Measurements from ENCODE around the gene LMF1. TPM values are rescaled to one million over a fixed set of nuclear protein-coding genes. Genes with fewer than 3 reads are reported as not detected.

The LMF1 gene
- total RNA-seq, 1 experiment from 2014 or later, result 12.2 TPM

DNA sequence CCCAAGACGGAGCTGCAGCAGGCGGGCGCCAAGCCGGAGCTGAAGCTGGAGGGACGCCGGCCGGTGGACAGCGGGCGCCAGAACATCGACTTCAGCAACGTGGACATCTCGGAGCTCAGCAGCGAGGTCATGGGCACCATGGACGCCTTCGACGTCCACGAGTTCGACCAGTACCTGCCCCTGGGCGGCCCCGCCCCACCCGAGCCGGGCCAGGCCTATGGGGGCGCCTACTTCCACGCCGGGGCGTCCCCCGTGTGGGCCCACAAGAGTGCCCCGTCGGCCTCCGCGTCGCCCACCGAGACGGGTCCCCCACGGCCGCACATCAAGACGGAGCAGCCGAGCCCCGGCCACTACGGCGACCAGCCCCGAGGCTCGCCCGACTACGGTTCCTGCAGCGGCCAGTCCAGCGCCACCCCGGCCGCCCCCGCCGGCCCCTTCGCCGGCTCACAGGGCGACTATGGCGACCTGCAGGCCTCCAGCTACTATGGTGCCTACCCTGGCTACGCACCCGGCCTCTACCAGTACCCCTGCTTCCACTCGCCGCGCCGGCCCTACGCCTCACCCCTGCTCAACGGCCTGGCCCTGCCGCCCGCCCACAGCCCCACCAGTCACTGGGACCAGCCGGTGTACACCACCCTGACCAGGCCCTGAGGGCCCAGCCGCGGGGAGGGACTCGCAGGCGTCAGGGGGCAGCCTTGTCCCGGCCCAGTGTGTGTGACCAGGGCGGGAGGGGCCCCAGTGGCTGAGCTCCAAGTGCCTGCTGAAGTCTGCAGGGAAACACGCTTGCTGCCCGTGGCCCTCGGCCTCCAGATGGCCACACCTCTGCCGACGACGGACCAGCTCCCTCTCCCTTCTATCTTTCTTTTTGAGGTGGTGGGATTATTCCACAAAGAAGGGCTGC lies 14.2 kb upstream of the LMF1 start:
- no peaks in the 10 kb centered on the region for H4K20me1 ChIP-seq (ENCODE audit: insufficient read depth, low read depth, low read length)
- no peaks in the 10 kb centered on the region for H3K9me2 ChIP-seq (replicated peaks; ENCODE audit: insufficient read depth, low read length)
- no peak overlapping the region for H3K9ac ChIP-seq (ENCODE audit: low read length)
- H3K79me2 ChIP-seq (ENCODE audit: low read length), result no peaks in the 10 kb centered on the region
- no peak overlapping the region for H3K27ac ChIP-seq (ENCODE audit: low read length)
- no peaks in the 10 kb centered on the region for H3K27me3 ChIP-seq (ENCODE audit: low read length)
- H3K4me2 ChIP-seq (ENCODE audit: low read depth, low read length, poor library complexity, severe bottlenecking), result no peak overlapping the region
- no peaks in the 10 kb centered on the region for H3K36me3 ChIP-seq (ENCODE audit: insufficient read depth, low read length)
- no peak overlapping the region for H3K4me3 ChIP-seq (ENCODE audit: low read length)
- no peak overlapping the region for H2AFZ ChIP-seq (ENCODE audit: low read length)
- H3K9me3 ChIP-seq (ENCODE audit: low read length), result no peaks in the 10 kb centered on the region
- H3K4me1 ChIP-seq (ENCODE audit: low read length), result no peaks in the 10 kb centered on the region
- DNase-seq, result no peak

DNA sequence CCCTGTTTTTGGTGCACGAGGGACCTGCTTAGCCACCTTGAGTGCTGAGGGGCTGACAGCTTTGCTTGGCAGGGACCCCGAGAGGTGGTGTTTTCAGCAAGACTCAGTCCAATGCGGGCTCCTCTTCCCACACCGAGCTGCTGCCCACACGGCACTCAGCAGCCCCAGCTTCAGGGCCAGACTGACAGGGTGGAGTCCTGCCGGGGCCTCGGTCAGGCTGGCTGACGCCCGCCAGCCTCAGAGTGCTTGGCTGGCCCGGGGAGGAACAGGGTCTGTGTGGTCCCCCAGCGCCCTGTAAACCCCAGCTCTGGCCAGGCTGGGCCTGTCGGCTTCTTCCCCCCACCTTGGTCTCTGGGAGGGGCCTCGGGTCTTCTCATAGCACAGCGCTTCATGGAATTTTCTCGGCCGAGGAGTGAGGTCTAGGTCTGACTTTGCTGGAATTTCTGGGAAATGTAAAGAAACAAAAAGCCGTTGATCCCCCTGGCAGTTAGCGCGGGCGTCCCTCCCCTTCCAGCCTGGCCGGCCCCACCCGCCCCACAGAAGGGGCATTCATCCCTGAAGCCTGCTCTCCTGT lies 13.4 kb upstream of the LMF1 start:
- no peak overlapping the region for H3K9ac ChIP-seq (ENCODE audit: low read length)
- DNase-seq, result no peak
- no peaks in the 10 kb centered on the region for H3K36me3 ChIP-seq (ENCODE audit: insufficient read depth, low read length)

DNA sequence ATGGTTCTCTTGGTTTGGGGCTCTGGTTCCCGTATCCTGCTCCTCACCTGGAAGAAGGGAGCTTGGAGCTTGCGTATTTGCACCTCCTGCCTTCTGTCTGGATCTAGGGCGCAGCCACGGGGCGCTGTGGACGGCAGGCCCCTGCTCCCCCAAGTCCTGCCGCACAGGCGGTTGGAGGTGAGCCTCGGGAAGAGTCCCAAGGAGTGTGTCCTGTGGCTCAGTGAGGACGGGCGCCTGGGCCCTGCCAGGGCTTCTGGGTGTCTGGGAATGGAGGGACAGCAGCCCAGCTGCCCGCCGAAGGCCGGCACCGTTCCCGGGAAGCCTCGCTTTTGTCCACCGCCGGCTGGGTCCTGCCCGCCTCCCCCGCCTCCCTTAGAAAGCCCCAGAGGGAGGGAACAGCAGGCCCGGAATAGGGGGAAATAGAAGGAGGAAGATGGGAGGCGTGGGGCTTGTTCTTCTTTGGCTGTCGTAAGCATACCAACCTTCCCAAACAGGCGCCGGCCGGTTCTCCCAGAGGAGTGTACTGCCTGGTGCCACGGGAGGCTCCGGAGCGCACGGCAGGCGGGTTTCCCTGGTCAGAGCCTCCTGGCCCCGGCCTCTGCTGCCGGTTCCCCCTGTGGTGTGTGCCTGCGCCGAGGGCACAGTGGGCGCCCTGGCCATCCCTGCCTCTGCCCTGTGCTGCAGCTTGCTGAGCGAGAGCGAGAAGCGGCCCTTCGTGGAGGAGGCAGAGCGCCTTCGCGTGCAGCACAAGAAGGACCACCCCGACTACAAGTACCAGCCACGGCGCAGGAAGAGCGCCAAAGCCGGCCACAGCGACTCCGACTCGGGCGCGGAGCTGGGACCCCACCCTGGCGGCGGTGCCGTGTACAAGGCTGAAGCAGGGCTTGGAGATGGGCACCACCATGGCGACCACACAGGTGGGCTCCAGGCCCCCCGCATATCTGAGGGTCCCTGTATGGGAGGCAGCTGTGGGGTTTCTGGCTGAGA lies 12.6 kb upstream of the LMF1 start:
- Histone ChIP-seq H3K4me2 (ENCODE audit: low read depth, low read length, poor library complexity, severe bottlenecking) (no peak overlapping the region), H3K27ac (ENCODE audit: low read length) (no peak overlapping the region), H3K36me3 (ENCODE audit: insufficient read depth, low read length) (no peaks in the 10 kb centered on the region), H3K9me3 (ENCODE audit: low read length) (no peaks in the 10 kb centered on the region), H2AFZ (ENCODE audit: low read length) (no peak overlapping the region), H4K20me1 (ENCODE audit: insufficient read depth, low read depth, low read length) (no peaks in the 10 kb centered on the region), H3K4me3 (ENCODE audit: low read length) (no peak overlapping the region), H3K9me2 (replicated peaks; ENCODE audit: insufficient read depth, low read length) (no peaks in the 10 kb centered on the region), H3K4me1 (ENCODE audit: low read length) (no peaks in the 10 kb centered on the region), H3K27me3 (ENCODE audit: low read length) (no peaks in the 10 kb centered on the region), H3K9ac (ENCODE audit: low read length) (no peak overlapping the region), H3K79me2 (ENCODE audit: low read length) (no peaks in the 10 kb centered on the region)
- no peak for DNase-seq

More for the DNA sequence above, 13.4 kb upstream of the LMF1 start:
- Histone ChIP-seq H3K79me2 (ENCODE audit: low read length) (no peaks in the 10 kb centered on the region), H2AFZ (ENCODE audit: low read length) (no peak overlapping the region), H4K20me1 (ENCODE audit: insufficient read depth, low read depth, low read length) (no peaks in the 10 kb centered on the region), H3K4me2 (ENCODE audit: low read depth, low read length, poor library complexity, severe bottlenecking) (no peak overlapping the region), H3K9me3 (ENCODE audit: low read length) (no peaks in the 10 kb centered on the region), H3K27me3 (ENCODE audit: low read length) (no peaks in the 10 kb centered on the region), H3K4me1 (ENCODE audit: low read length) (no peaks in the 10 kb centered on the region), H3K27ac (ENCODE audit: low read length) (no peak overlapping the region), H3K4me3 (ENCODE audit: low read length) (no peak overlapping the region), H3K9me2 (replicated peaks; ENCODE audit: insufficient read depth, low read length) (no peaks in the 10 kb centered on the region)

DNA sequence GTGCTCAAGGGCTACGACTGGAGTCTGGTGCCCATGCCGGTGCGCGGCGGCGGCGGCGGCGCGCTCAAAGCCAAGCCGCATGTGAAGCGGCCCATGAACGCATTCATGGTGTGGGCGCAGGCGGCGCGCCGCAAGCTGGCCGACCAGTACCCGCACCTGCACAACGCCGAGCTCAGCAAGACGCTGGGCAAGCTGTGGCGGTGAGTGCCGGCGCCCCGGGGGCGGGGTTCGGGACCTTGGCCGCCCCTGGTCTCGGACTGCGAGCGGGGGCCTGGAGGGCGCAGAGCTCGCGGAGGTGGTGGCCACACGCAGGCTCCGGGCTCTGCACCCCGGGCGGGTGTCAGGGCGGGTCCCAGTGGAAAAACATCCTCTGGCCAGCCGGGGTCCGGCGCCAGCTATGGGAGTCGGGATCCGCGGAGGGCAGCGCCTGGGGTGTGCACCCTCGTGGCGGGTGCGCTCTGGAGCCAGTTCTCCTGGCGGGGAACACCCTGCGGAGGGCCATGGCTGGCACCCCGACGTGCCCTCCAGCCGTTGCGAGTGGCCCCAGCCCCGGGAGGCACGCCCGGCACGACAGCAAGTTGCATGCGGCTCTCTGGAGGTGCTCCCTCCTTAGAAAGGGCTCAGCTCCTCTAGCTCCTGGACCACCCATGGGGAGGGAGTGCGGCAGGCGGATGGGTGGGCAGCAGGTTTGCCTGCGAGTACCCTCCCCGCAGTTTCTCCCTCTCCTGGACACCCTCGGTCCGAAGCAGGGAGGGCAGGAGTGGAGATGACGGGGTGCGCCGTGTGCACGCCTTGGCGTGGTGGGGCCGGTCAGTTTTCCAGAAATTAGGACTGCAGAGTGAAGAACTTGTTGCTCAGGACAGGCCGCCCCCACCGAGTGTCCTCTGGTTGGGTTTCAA lies 11.6 kb upstream of the LMF1 start:
- H2AFZ ChIP-seq (ENCODE audit: low read length), result no peak overlapping the region
- H3K79me2 ChIP-seq (ENCODE audit: low read length), result no peaks in the 10 kb centered on the region
- no peaks in the 10 kb centered on the region for H3K9me3 ChIP-seq (ENCODE audit: low read length)
- no peaks in the 10 kb centered on the region for H3K9me2 ChIP-seq (replicated peaks; ENCODE audit: insufficient read depth, low read length)
- DNase-seq, result no peak
- no peak overlapping the region for H3K27ac ChIP-seq (ENCODE audit: low read length)
- H3K27me3 ChIP-seq (ENCODE audit: low read length), result no peaks in the 10 kb centered on the region
- no peaks in the 10 kb centered on the region for H3K36me3 ChIP-seq (ENCODE audit: insufficient read depth, low read length)
- H3K9ac ChIP-seq (ENCODE audit: low read length), result no peak overlapping the region
- H3K4me1 ChIP-seq (ENCODE audit: low read length), result no peaks in the 10 kb centered on the region
- no peak overlapping the region for H3K4me2 ChIP-seq (ENCODE audit: low read depth, low read length, poor library complexity, severe bottlenecking)
- no peaks in the 10 kb centered on the region for H4K20me1 ChIP-seq (ENCODE audit: insufficient read depth, low read depth, low read length)
- H3K4me3 ChIP-seq (ENCODE audit: low read length), result no peak overlapping the region

DNA sequence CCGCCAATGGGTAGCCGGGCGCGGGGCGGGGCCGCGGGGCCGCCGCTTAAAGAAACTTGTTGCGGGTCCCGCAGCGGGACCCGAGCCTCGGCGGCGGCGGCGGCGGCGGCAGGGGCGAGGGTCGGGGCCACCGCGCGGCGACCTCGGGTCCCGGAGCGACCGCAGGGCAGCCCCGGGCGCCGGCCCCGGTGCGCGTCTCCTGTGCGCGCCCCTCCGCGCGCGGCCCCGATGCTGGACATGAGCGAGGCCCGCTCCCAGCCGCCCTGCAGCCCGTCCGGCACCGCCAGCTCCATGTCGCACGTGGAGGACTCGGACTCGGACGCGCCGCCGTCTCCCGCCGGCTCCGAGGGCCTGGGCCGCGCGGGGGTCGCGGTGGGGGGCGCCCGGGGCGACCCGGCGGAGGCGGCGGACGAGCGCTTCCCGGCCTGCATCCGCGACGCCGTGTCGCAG lies 10.9 kb upstream of the LMF1 start, which contains the start of gene SOX8:
TSS of gene SOX8 (plus strand) at position 76 of the 450 bp plus-strand sequence. CDS start at position 229, 153 bp downstream.
- Histone ChIP-seq H3K4me1 (ENCODE audit: low read length) (no peaks in the 10 kb centered on the region), H4K20me1 (ENCODE audit: insufficient read depth, low read depth, low read length) (no peaks in the 10 kb centered on the region), H3K9me2 (replicated peaks; ENCODE audit: insufficient read depth, low read length) (no peaks in the 10 kb centered on the region), H3K9me3 (ENCODE audit: low read length) (no peaks in the 10 kb centered on the region), H3K36me3 (ENCODE audit: insufficient read depth, low read length) (no peaks in the 10 kb centered on the region), H3K9ac (ENCODE audit: low read length) (no peak within 1 kb of the TSS), H3K4me2 (ENCODE audit: low read depth, low read length, poor library complexity, severe bottlenecking) (no peak within 1 kb of the TSS), H3K27me3 (ENCODE audit: low read length) (no peaks in the 10 kb centered on the region), H3K79me2 (ENCODE audit: low read length) (no peaks in the 10 kb centered on the region), H3K4me3 (ENCODE audit: low read length) (no peak within 1 kb of the TSS), H2AFZ (ENCODE audit: low read length) (no peak within 1 kb of the TSS), H3K27ac (ENCODE audit: low read length) (no peak within 1 kb of the TSS)
- DNase-seq, result no peak

DNA sequence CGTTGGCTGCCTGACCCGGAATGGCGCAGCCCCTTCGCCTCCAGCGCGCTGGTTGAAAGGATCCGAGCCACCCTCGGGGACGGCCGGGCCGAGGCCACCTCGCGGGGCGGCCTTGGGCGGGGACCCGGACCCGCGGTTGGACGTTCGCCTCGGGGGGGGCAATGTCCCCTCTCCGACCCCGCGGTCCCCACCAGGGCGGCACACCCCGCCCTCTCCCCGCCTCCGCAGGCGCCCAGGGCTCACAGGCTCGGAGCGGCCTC lies 9.7 kb upstream of the LMF1 start:
- H3K4me3 ChIP-seq (ENCODE audit: low read length), result no peak overlapping the region
- H3K9me2 ChIP-seq (replicated peaks; ENCODE audit: insufficient read depth, low read length), result no peaks in the 10 kb centered on the region
- no peaks in the 10 kb centered on the region for H4K20me1 ChIP-seq (ENCODE audit: insufficient read depth, low read depth, low read length)
- H3K9ac ChIP-seq (ENCODE audit: low read length), result no peak overlapping the region
- H3K27me3 ChIP-seq (ENCODE audit: low read length), result no peaks in the 10 kb centered on the region
- H3K9me3 ChIP-seq (ENCODE audit: low read length), result no peaks in the 10 kb centered on the region
- no peaks in the 10 kb centered on the region for H3K4me1 ChIP-seq (ENCODE audit: low read length)
- DNase-seq, result no peak
- H3K79me2 ChIP-seq (ENCODE audit: low read length), result no peaks in the 10 kb centered on the region
- H2AFZ ChIP-seq (ENCODE audit: low read length), result no peak overlapping the region
- no peak overlapping the region for H3K27ac ChIP-seq (ENCODE audit: low read length)
- H3K4me2 ChIP-seq (ENCODE audit: low read depth, low read length, poor library complexity, severe bottlenecking), result no peak overlapping the region
- H3K36me3 ChIP-seq (ENCODE audit: insufficient read depth, low read length), result no peaks in the 10 kb centered on the region

DNA sequence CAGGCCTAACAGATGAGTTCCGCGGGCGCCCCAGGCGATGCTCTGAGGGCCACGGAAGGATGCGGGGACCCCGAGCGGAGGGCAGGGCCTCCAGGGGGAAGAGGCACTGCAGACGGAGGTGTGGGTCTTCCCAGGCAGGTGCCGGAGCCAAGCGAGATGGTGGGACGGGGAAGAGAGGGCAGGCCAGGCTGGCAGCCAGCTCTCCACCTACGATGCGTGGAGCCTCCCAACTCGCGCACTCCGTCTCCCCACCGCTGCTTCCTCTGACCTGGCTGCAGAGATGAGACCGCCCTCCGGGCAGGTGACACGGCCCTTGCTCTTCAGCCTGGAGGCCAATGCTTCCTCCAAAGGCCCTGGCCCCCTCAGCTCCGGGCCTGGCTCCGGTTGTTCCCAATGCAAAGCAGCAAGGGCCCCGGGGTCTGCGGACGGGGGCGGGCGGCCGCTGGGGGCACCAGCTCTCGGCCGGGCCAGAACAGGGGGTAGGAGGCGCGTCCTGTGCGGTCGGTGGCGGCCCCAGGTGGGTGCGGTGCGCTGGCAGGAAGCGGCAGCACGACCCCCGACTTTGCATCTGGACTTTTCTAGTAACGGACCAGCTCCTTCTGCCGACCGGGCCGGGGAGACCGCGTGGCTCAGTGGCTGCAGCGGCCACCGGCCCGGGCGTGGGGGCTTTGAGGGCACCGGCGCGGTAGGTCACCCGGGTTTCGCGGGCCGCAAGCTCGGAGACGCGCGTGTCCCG lies 9.2 kb upstream of the LMF1 start:
- H3K4me2 ChIP-seq (ENCODE audit: low read depth, low read length, poor library complexity, severe bottlenecking), result no peak overlapping the region
- no peak for DNase-seq

More for the DNA sequence above, 9.2 kb upstream of the LMF1 start:
- no peak overlapping the region for H3K4me3 ChIP-seq (ENCODE audit: low read length)
- H3K27ac ChIP-seq (ENCODE audit: low read length), result no peak overlapping the region
- no peak overlapping the region for H2AFZ ChIP-seq (ENCODE audit: low read length)
- H3K36me3 ChIP-seq (ENCODE audit: insufficient read depth, low read length), result no peaks in the 10 kb centered on the region
- no peaks in the 10 kb centered on the region for H3K4me1 ChIP-seq (ENCODE audit: low read length)
- no peaks in the 10 kb centered on the region for H3K79me2 ChIP-seq (ENCODE audit: low read length)
- H3K9me3 ChIP-seq (ENCODE audit: low read length), result no peaks in the 10 kb centered on the region
- H3K9me2 ChIP-seq (replicated peaks; ENCODE audit: insufficient read depth, low read length), result no peaks in the 10 kb centered on the region
- no peak overlapping the region for H3K9ac ChIP-seq (ENCODE audit: low read length)
- H3K27me3 ChIP-seq (ENCODE audit: low read length), result no peaks in the 10 kb centered on the region
- H4K20me1 ChIP-seq (ENCODE audit: insufficient read depth, low read depth, low read length), result no peaks in the 10 kb centered on the region
